K562 (cell line): Measurements from ENCODE around the gene DOCK7. TPM values are rescaled to one million over a fixed set of nuclear protein-coding genes. Genes with fewer than 3 reads are reported as not detected.

Source experiments
- ATAC-seq: fragments of 200-7000 bp; cut with Tn5 transposase; 3 replicates; pipeline ENCODE4 v1.9.1; 2020; ENCODE audit warnings: moderate library complexity
- BruUV-seq: library from RNA; stranded (reverse); fragments of 400-500 nt; replicated peaks from 2 replicates; lab custom pipeline; 2021; lab: Mats Ljungman, UMichigan
- CTCF ChIA-PET: fragments of 300-600 bp; formaldehyde crosslinking; extraction: SDS; loops from one replicate; lab custom pipeline; 2021; ENCODE audit warnings: low intra/inter-chr PET ratio; lab: Yijun Ruan, JAX
- POLR2A ChIA-PET: fragments of 300-600, 350-650 bp; sonication (Branson Sonifier 250); formaldehyde crosslinking; extraction: SDS; loops from one replicate; lab custom pipeline; 2021; ENCODE audit warnings: antibody characterized with exemption, inconsistent platforms; lab: Yijun Ruan, JAX
- DNase-seq, 4 experiments: peaks; one replicate each; pipeline versions ENCODE4 v3.0.0 to v3.0.0-alpha.2; 2011 to 2018; ENCODE audit warnings: low spot score in 3 of 4, mixed read lengths in 3 of 4; ENCODE audit errors: extremely low read depth in 1 of 4
- FAIRE-seq: peaks from 2 replicates; lab custom pipeline; 2011; peaks lifted over from hg19 to GRCh38; lab: Jason Lieb, UNC
- H2AFZ ChIP-seq: 2 replicates; pipeline ENCODE4 v1.6.0; 2011; ENCODE audit warnings: low read depth, low read length, control low read depth, inconsistent platforms
- H3K27ac ChIP-seq: fragments of 200-600 bp; 3 replicates; pipeline ENCODE4 v1.8.0; 2011; ENCODE audit warnings: low read depth, mild to moderate bottlenecking, control low read depth, inconsistent platforms, low read length, moderate library complexity, mixed read lengths; ENCODE audit errors: extremely low read depth
- H3K27me3 ChIP-seq, 2 experiments: fragments of 300-600 bp in 1 of 2; 2 replicates in 1 of 2; 3 replicates in 1 of 2; pipeline versions ENCODE4 v1.6.0 to v1.8.0; 2011; ENCODE audit warnings: inconsistent platforms in 2 of 2, low read length in 2 of 2, mild to moderate bottlenecking in 1 of 2, mixed read lengths in 1 of 2, moderate library complexity in 1 of 2; ENCODE audit not compliant: control insufficient read depth in 2 of 2, insufficient read depth in 2 of 2
- H3K36me3 ChIP-seq: fragments of 300-600 bp; 3 replicates; pipeline ENCODE4 v1.8.0; 2011; ENCODE audit warnings: mild to moderate bottlenecking, low read length, inconsistent platforms; ENCODE audit not compliant: control insufficient read depth, insufficient read depth
- H3K4me1 ChIP-seq, 2 experiments: fragments of 200-600 bp in 1 of 2; replicated peaks in 1 of 2; 2 replicates in 1 of 2; 3 replicates in 1 of 2; pipeline versions ENCODE4 v1.5.1 to v1.8.0; 2011; ENCODE audit warnings: inconsistent platforms in 2 of 2, low read length in 2 of 2, mild to moderate bottlenecking in 1 of 2, mixed read lengths in 1 of 2, moderate library complexity in 1 of 2; ENCODE audit not compliant: control insufficient read depth in 2 of 2, insufficient read depth in 2 of 2
- H3K4me2 ChIP-seq: 2 replicates; pipeline ENCODE4 v1.6.1; 2011; ENCODE audit warnings: low read length, control low read depth, inconsistent platforms, mixed read lengths; ENCODE audit not compliant: insufficient read depth
- H3K4me3 ChIP-seq: fragments of 200-600 bp; sonication (generic), shearing (Covaris generic); 2 replicates; pipeline ENCODE4 v1.5.1; 2016; ENCODE audit warnings: control low read depth, inconsistent platforms
- H3K79me2 ChIP-seq: fragments of 200-600 bp; 3 replicates; pipeline ENCODE4 v1.8.0; 2011; ENCODE audit warnings: low read length, inconsistent platforms; ENCODE audit not compliant: control insufficient read depth, insufficient read depth
- H3K9ac ChIP-seq, 2 experiments: 2 replicates each; pipeline versions ENCODE4 v1.6.0 to v1.6.1; 2011; ENCODE audit warnings: low read depth in 2 of 2, low read length in 2 of 2, control low read depth in 1 of 2, inconsistent platforms in 1 of 2, mild to moderate bottlenecking in 1 of 2, mixed read lengths in 1 of 2; ENCODE audit not compliant: insufficient read depth in 1 of 2
- H3K9me1 ChIP-seq: one replicate; pipeline ENCODE4 v1.6.0; 2011; ENCODE audit warnings: inconsistent platforms, mild to moderate bottlenecking, low read length, moderate library complexity; ENCODE audit not compliant: control insufficient read depth, insufficient read depth
- H3K9me3 ChIP-seq: replicated peaks from 2 replicates; pipeline ENCODE4 v1.5.1; 2011; ENCODE audit warnings: low read depth, low read length, inconsistent platforms; ENCODE audit not compliant: control insufficient read depth, insufficient read depth
- H4K20me1 ChIP-seq: replicated peaks from 2 replicates; pipeline ENCODE4 v1.6.1; 2011; ENCODE audit warnings: low read length, inconsistent platforms, mixed read lengths; ENCODE audit not compliant: control insufficient read depth, insufficient read depth
- CBFB ChIP-seq: sonication (generic); formaldehyde crosslinking; IDR thresholded peaks from 2 replicates; pipeline ENCODE4 v1.4.0; 2020; ENCODE audit warnings: mild to moderate bottlenecking, missing genetic modification reagents
- CHD1 ChIP-seq: fragments of 200-600 bp; sonication (generic); IDR thresholded peaks from one replicate; pipeline ENCODE4 v1.6.1; 2012; ENCODE audit warnings: mild to moderate bottlenecking, moderate library complexity, low read length, inconsistent platforms
- FOSL1 ChIP-seq: fragments of 200-800 bp; sonication (Bioruptor generic); conservative IDR thresholded peaks from 2 replicates; pipeline ENCODE4 v1.6.1; 2016; ENCODE audit warnings: missing genetic modification characterization, missing compliant biosample characterization
- FOXJ3 ChIP-seq: sonication (generic); formaldehyde crosslinking; IDR thresholded peaks from 2 replicates; pipeline ENCODE4 v1.4.0; 2020; ENCODE audit warnings: mild to moderate bottlenecking, missing genetic modification reagents
- HMG20B ChIP-seq: fragments of 250-450 bp; sonication (Bioruptor Pico); IDR thresholded peaks from 2 replicates; pipeline ENCODE4 v1.5.0; 2021; ENCODE audit warnings: mild to moderate bottlenecking
- MAFG ChIP-seq: fragments of 450-650 bp; conservative IDR thresholded peaks from 2 replicates; pipeline ENCODE4 v1.6.1; 2016; ENCODE audit warnings: missing genetic modification characterization, missing compliant biosample characterization
- RHOXF2B ChIP-seq: fragments of 250-450 bp; sonication (Bioruptor Pico); conservative IDR thresholded peaks from 2 replicates; pipeline ENCODE4 v1.5.1; 2021
- ZNF12 ChIP-seq: sonication (generic); formaldehyde crosslinking; IDR thresholded peaks from 2 replicates; pipeline ENCODE4 v1.4.0; 2020; ENCODE audit warnings: mild to moderate bottlenecking, missing genetic modification reagents
- ZNF239 ChIP-seq: fragments of 250-450 bp; sonication (Bioruptor Pico); IDR thresholded peaks from 2 replicates; pipeline ENCODE4 v1.4.0; 2020; ENCODE audit warnings: mild to moderate bottlenecking
- ZSCAN29 ChIP-seq: fragments of 450-650 bp; IDR thresholded peaks from 2 replicates; pipeline ENCODE4 v1.6.1; 2017
- WGBS: fragments of 100-300 bp; shearing (Covaris generic); methylation state at CpG from one replicate; pipeline ENCODE4 v1.1.6; 2016; ENCODE audit warnings: low coverage, mixed read lengths; ENCODE audit not compliant: insufficient coverage; ENCODE audit errors: missing lambda C conversion rate; 5-methylcytosine and 5-hydroxymethylcytosine counted together
- in situ Hi-C: fragments of 300-500 bp; cut with MboI; formaldehyde crosslinking; loops from 4 replicates; pipeline ENCODE4 v1.15.0; 2018; ENCODE audit warnings: inconsistent platforms, mixed read lengths
- intact Hi-C: fragments of 100-400 bp; cut with micrococcal nuclease; formaldehyde crosslinking; loops from 2 replicates; pipeline ENCODE4 v1.14.2; 2022
- polyA plus RNA-seq, 8 experiments: library from polyadenylated mRNA; depleted of rRNA in 4 of 8; stranded (reverse) in 5 of 8; unstranded in 3 of 8; fragments of >200 nt; fragmentation: Nextera tagmentation in 2 of 8; fragmentation: Illumina TruSeq in 1 of 8; extraction: Ambion mirVana in 2 of 8; extraction: Trizol in 1 of 8; gene quantifications; 2 replicates each; pipeline versions ENCODE4 v1.2.1 to v1.2.3, GENCODE V29; 2011 to 2014; ENCODE audit warnings: inconsistent platforms in 1 of 8, missing spikeins in 1 of 8
- total RNA-seq, 7 experiments: library from RNA; depleted of rRNA in 6 of 7; stranded (reverse); fragments of >200 nt in 6 of 7; fragmentation: Illumina TruSeq in 2 of 7; extraction: Trizol in 2 of 7; gene quantifications; 2 replicates each; pipeline versions ENCODE4 v1.2.1 to v1.2.3, GENCODE V29; 2011 to 2021; ENCODE audit warnings: low replicate concordance in 1 of 7
- TF ChIP-seq, protein P1 (sequence below): IDR thresholded peaks from 2 replicates; pipeline ENCODE4 v1.6.1; 2014; ENCODE audit warnings: antibody characterized with exemption

The DOCK7 gene
- total and polyA plus RNA-seq, 9 of the 15 experiments (the other 6 are each of a cell fraction or from before 2014, with no cell fraction given) = 4.9 to 35.1 (median 12.6) TPM

DNA sequence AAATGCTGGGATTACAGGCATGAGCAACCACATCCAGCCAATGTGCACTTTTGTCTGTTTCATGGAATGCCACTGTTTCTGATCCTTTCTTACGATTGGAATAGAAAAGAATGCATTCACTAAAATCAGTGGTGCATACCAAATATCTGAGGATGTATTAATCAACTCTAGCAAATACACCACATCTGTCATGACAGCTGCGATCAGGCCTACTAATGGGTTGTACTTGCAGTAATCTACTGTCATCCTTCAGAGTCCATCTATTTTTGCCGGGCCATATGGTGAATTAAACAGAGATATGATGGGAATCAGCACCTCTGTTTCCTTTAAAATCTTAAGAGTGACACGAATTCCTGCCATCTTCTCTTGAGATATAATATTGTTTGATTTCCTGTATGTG, 259.8 kb downstream of the DOCK7 start:
- 7% methylated on average over 4 of the region's 4 CpGs for WGBS
- H3K9me3 ChIP-seq = no peaks in the 10 kb centered on the region
- FAIRE-seq (no peak), ATAC-seq (no peak), DNase-seq (no peak)
- BruUV-seq = no TSS peak
- H3K27me3 ChIP-seq = peaks cover 3 to 5% of the 10 kb centered on the region in 2 experiments; a peak in 1 of 5 replicates
- intact Hi-C loops (no loop called here), in situ Hi-C loops (no loop called here)
- H3K4me1 ChIP-seq = peaks cover 0 to 13% of the 10 kb centered on the region in 2 experiments; a peak in 2 of 5 replicates
- H3K4me2 ChIP-seq = no peak overlapping the region
- H2AFZ ChIP-seq = no peak overlapping the region
- TF ChIP-seq ZNF12 (CRISPR knock-in tag) (no peak), CHD1 (no peak), ZSCAN29 (no peak), HMG20B (CRISPR knock-in tag) (no peak), MAFG (tag) (no peak), CBFB (CRISPR knock-in tag) (no peak), RHOXF2B (CRISPR knock-in tag) (no peak), FOXJ3 (CRISPR knock-in tag) (no peak), ZNF239 (no peak), FOSL1 (tag) (no peak)
- TF ChIP-seq, protein P1, sequence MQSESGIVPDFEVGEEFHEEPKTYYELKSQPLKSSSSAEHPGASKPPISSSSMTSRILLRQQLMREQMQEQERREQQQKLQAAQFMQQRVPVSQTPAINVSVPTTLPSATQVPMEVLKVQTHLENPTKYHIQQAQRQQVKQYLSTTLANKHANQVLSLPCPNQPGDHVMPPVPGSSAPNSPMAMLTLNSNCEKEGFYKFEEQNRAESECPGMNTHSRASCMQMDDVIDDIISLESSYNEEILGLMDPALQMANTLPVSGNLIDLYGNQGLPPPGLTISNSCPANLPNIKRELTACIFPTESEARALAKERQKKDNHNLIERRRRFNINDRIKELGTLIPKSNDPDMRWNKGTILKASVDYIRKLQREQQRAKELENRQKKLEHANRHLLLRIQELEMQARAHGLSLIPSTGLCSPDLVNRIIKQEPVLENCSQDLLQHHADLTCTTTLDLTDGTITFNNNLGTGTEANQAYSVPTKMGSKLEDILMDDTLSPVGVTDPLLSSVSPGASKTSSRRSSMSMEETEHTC = no peak
- ChIA-PET POLR2A (interaction anchor here (0.6 kb wide), 1 partner anchor 341 kb away, joined by 3 read pairs; no protein-coding TSS in a partner anchor), CTCF (no interaction called here)
- H3K27ac ChIP-seq = no peak overlapping the region
- H4K20me1 ChIP-seq = no peaks in the 10 kb centered on the region
- H3K9me1 ChIP-seq = no peaks in the 10 kb centered on the region
- no peak overlapping the region for H3K4me3 ChIP-seq
- no peaks in the 10 kb centered on the region for H3K79me2 ChIP-seq
- H3K9ac ChIP-seq = no peak overlapping the region
- H3K36me3 ChIP-seq = no peaks in the 10 kb centered on the region
